H1 (cell line): ENCODE measurements around the gene FHL2. TPM values are rescaled to one million over a fixed set of nuclear protein-coding genes. Genes with fewer than 3 reads are reported as not detected.

Experiments used
- CTCF ChIA-PET: fragments of 300-600 bp; sonication (Branson Sonifier 250); formaldehyde crosslinking; loops from one replicate; lab custom pipeline; 2021; ENCODE audit not compliant: partially characterized antibody; lab: Charles Lee
- POLR2A ChIA-PET: fragments of 300-600 bp; sonication (Branson Sonifier 250); formaldehyde crosslinking; loops from one replicate; lab custom pipeline; 2021; ENCODE audit warnings: inconsistent platforms; ENCODE audit not compliant: partially characterized antibody; lab: Charles Lee
- DNase-seq, 2 experiments: peaks; one replicate each; pipeline versions ENCODE4 v3.0.0 to v3.0.0-alpha.2; 2010 to 2022; ENCODE audit warnings: low spot score in 2 of 2, low read depth in 1 of 2, mixed read lengths in 1 of 2
- FAIRE-seq: peaks from 2 replicates; lab custom pipeline; 2011; peaks lifted over from hg19 to GRCh38; lab: Jason Lieb, UNC
- H2AFZ ChIP-seq: 2 replicates; pipeline ENCODE4 v1.8.1; 2012; ENCODE audit warnings: low read length, inconsistent platforms
- H2AK5ac ChIP-seq: 2 replicates; pipeline ENCODE4 v1.6.1; 2013; ENCODE audit warnings: low read depth, low read length
- H2BK120ac ChIP-seq: replicated peaks from 2 replicates; pipeline ENCODE3; 2013; ENCODE audit warnings: low read depth, low read length, inconsistent platforms
- H2BK12ac ChIP-seq: 2 replicates; pipeline ENCODE4 v1.6.1; 2013; ENCODE audit warnings: low read depth, low read length
- H2BK15ac ChIP-seq: 2 replicates; pipeline ENCODE4 v1.6.1; 2013; ENCODE audit warnings: low read length
- H2BK20ac ChIP-seq: 2 replicates; pipeline ENCODE4 v1.6.1; 2013; ENCODE audit warnings: low read length
- H2BK5ac ChIP-seq: 2 replicates; pipeline ENCODE4 v1.6.1; 2013; ENCODE audit warnings: low read depth, low read length
- H3K14ac ChIP-seq: 2 replicates; pipeline ENCODE4 v1.6.1; 2013; ENCODE audit warnings: inconsistent platforms; ENCODE audit not compliant: insufficient read length
- H3K18ac ChIP-seq: 2 replicates; pipeline ENCODE4 v1.6.1; 2013; ENCODE audit warnings: low read length; ENCODE audit errors: extremely low read depth
- H3K23ac ChIP-seq: 2 replicates; pipeline ENCODE4 v1.6.1; 2013; ENCODE audit warnings: inconsistent platforms; ENCODE audit not compliant: insufficient read length
- H3K23me2 ChIP-seq: 2 replicates; pipeline ENCODE4 v1.6.1; 2013; ENCODE audit warnings: low read depth, low read length
- H3K27ac ChIP-seq: 2 replicates; pipeline ENCODE4 v1.6.1; 2011; ENCODE audit warnings: low read depth, low read length, inconsistent platforms
- H3K27me3 ChIP-seq, 4 experiments: replicated peaks in 1 of 4; 1 replicate in 1 of 4; 2 replicates in 3 of 4; pipeline versions ENCODE4 v1.6.1 to v1.8.1; 2011 to 2013; ENCODE audit warnings: low read length in 3 of 4, mild to moderate bottlenecking in 3 of 4, inconsistent platforms in 2 of 4, mixed read lengths in 2 of 4, moderate library complexity in 1 of 4; ENCODE audit not compliant: control insufficient read depth in 3 of 4, insufficient read depth in 3 of 4; ENCODE audit errors: extremely low read depth in 1 of 4
- H3K36me3 ChIP-seq, 4 experiments: 2 replicates each; pipeline versions ENCODE4 v1.6.1 to v1.8.1; 2011 to 2013; ENCODE audit warnings: mild to moderate bottlenecking in 4 of 4, low read length in 3 of 4, moderate library complexity in 2 of 4, control low read depth in 1 of 4, inconsistent platforms in 1 of 4; ENCODE audit not compliant: insufficient read depth in 4 of 4, control insufficient read depth in 2 of 4
- H3K4ac ChIP-seq: replicated peaks from 2 replicates; pipeline ENCODE3; 2013; ENCODE audit warnings: low read length, low read depth, mixed read lengths, inconsistent platforms; ENCODE audit not compliant: insufficient read length
- H3K4me1 ChIP-seq, 4 experiments: replicated peaks in 1 of 4; 1 replicate in 1 of 4; 2 replicates in 3 of 4; pipeline versions ENCODE4 v1.6.1 to v1.8.1; 2011 to 2013; ENCODE audit warnings: low read length in 3 of 4, inconsistent platforms in 2 of 4, mixed read lengths in 1 of 4; ENCODE audit not compliant: insufficient read depth in 4 of 4, control insufficient read depth in 3 of 4
- H3K4me2 ChIP-seq, 2 experiments: 2 replicates each; pipeline versions ENCODE4 v1.6.1 to v1.8.1; 2011 to 2013; ENCODE audit warnings: low read depth in 2 of 2, low read length in 2 of 2, control low read depth in 1 of 2, inconsistent platforms in 1 of 2, mild to moderate bottlenecking in 1 of 2; ENCODE audit not compliant: insufficient read depth in 1 of 2
- H3K4me3 ChIP-seq, 4 experiments: fragments of 200-600, 300-600 bp in 1 of 4; sonication (generic), shearing (Covaris generic), sonication (Bioruptor Twin) in 1 of 4; 2 replicates each; pipeline versions ENCODE4 v1.5.1 to v1.8.1; 2011 to 2016; ENCODE audit warnings: low read length in 4 of 4, low read depth in 3 of 4, control low read depth in 2 of 4, inconsistent platforms in 2 of 4, mild to moderate bottlenecking in 2 of 4, mixed read lengths in 1 of 4, moderate library complexity in 1 of 4; ENCODE audit not compliant: insufficient read depth in 2 of 4; ENCODE audit errors: extremely low read depth in 1 of 4
- H3K56ac ChIP-seq: replicated peaks from 2 replicates; pipeline ENCODE3; 2013; ENCODE audit warnings: low read depth, mild to moderate bottlenecking, mixed read lengths, low read length, inconsistent platforms; ENCODE audit not compliant: insufficient read length
- H3K79me1 ChIP-seq: 2 replicates; pipeline ENCODE4 v1.6.1; 2013; ENCODE audit warnings: low read depth, low read length, control low read depth
- H3K79me2 ChIP-seq, 2 experiments: 2 replicates each; pipeline versions ENCODE4 v1.6.1 to v1.8.1; 2012 to 2013; ENCODE audit warnings: low read length in 2 of 2, mild to moderate bottlenecking in 2 of 2, inconsistent platforms in 1 of 2; ENCODE audit not compliant: insufficient read depth in 2 of 2, control insufficient read depth in 1 of 2
- H3K9ac ChIP-seq, 4 experiments: replicated peaks in 1 of 4; 1 replicate in 1 of 4; 2 replicates in 3 of 4; pipeline versions ENCODE4 v1.6.1 to v1.8.1; 2011 to 2013; ENCODE audit warnings: low read depth in 3 of 4, low read length in 3 of 4, control low read depth in 2 of 4, mild to moderate bottlenecking in 2 of 4, moderate library complexity in 2 of 4, inconsistent platforms in 1 of 4; ENCODE audit errors: extremely low read depth in 1 of 4
- H3K9me3 ChIP-seq, 2 experiments: 2 replicates each; pipeline versions ENCODE4 v1.6.1 to v1.8.1; 2012 to 2013; ENCODE audit warnings: mild to moderate bottlenecking in 2 of 2, moderate library complexity in 2 of 2, control low read depth in 1 of 2, inconsistent platforms in 1 of 2, low read depth in 1 of 2, low read length in 1 of 2, mixed read lengths in 1 of 2; ENCODE audit not compliant: insufficient read depth in 2 of 2
- H4K20me1 ChIP-seq, 2 experiments: replicated peaks in 1 of 2; 2 replicates each; pipeline versions ENCODE3 to v1.8.1; 2011 to 2013; ENCODE audit warnings: inconsistent platforms in 2 of 2, low read length in 2 of 2, mild to moderate bottlenecking in 1 of 2; ENCODE audit not compliant: insufficient read depth in 2 of 2, control insufficient read depth in 1 of 2
- H4K5ac ChIP-seq: 2 replicates; pipeline ENCODE4 v1.6.1; 2013; ENCODE audit warnings: low read length, low read depth, mixed read lengths, inconsistent platforms; ENCODE audit not compliant: insufficient read length
- H4K8ac ChIP-seq: 2 replicates; pipeline ENCODE4 v1.8.0; 2013; ENCODE audit warnings: mild to moderate bottlenecking, moderate library complexity, low read length, inconsistent platforms; ENCODE audit not compliant: insufficient read depth; ENCODE audit errors: extremely low read depth
- H4K91ac ChIP-seq: replicated peaks from 2 replicates; pipeline ENCODE3; 2013; ENCODE audit warnings: low read length, mixed read lengths, inconsistent platforms; ENCODE audit not compliant: insufficient read length
- BRCA1 ChIP-seq: IDR thresholded peaks from 2 replicates; pipeline ENCODE4 v1.6.1; 2012; ENCODE audit warnings: low read depth, low read length, improper control_type of control experiment
- EP300 ChIP-seq, 2 experiments: IDR thresholded peaks; 1 replicate in 1 of 2; 2 replicates in 1 of 2; pipeline ENCODE4 v1.6.1; 2011 to 2012; ENCODE audit warnings: low read depth in 2 of 2, low read length in 2 of 2, mild to moderate bottlenecking in 2 of 2, borderline replicate concordance in 1 of 2, inconsistent platforms in 1 of 2, moderate library complexity in 1 of 2
- GTF2F1 ChIP-seq: IDR thresholded peaks from 2 replicates; pipeline ENCODE4 v1.6.1; 2012; ENCODE audit warnings: low read depth, low read length, improper control_type of control experiment, borderline replicate concordance
- MAFK ChIP-seq: IDR thresholded peaks from 2 replicates; pipeline ENCODE4 v1.6.1; 2012; ENCODE audit warnings: low read depth, mild to moderate bottlenecking, improper control_type of control experiment, low read length
- NRF1 ChIP-seq: IDR thresholded peaks from 2 replicates; pipeline ENCODE4 v1.6.1; 2011; ENCODE audit warnings: mild to moderate bottlenecking, low read depth, low read length, improper control_type of control experiment
- POU5F1 ChIP-seq: IDR thresholded peaks from 2 replicates; pipeline ENCODE4 v1.6.1; 2011; ENCODE audit warnings: low read depth, mild to moderate bottlenecking, low read length, moderate library complexity
- RFX5 ChIP-seq: IDR thresholded peaks from 2 replicates; pipeline ENCODE4 v1.6.1; 2011; ENCODE audit warnings: low read depth, low read length, improper control_type of control experiment, borderline replicate concordance
- SP1 ChIP-seq: IDR thresholded peaks from 2 replicates; pipeline ENCODE4 v1.6.1; 2011; ENCODE audit warnings: low read depth, low read length
- SP4 ChIP-seq: IDR thresholded peaks from 2 replicates; pipeline ENCODE4 v1.6.1; 2012; ENCODE audit warnings: low read length, inconsistent platforms
- SRF ChIP-seq: IDR thresholded peaks from 2 replicates; pipeline ENCODE4 v1.6.1; 2011; ENCODE audit warnings: mild to moderate bottlenecking, low read depth, low read length, moderate library complexity
- SUZ12 ChIP-seq: fragments of 200-600 bp; sonication (generic); IDR thresholded peaks from 2 replicates; pipeline ENCODE4 v1.6.1; 2012; ENCODE audit warnings: mild to moderate bottlenecking, inconsistent platforms, low read length, moderate library complexity, mixed read lengths
- WGBS, 2 experiments: shearing (Covaris generic) in 1 of 2; methylation state at CpG; one replicate each; pipeline versions ENCODE4 v1.1.6 to v1.1.7; 2013 to 2015; ENCODE audit warnings: low lambda C conversion rate in 2 of 2, mixed read lengths in 2 of 2, inconsistent platforms in 1 of 2, low coverage in 1 of 2, missing lambda C conversion rate in 1 of 2; ENCODE audit not compliant: insufficient replicate concordance in 2 of 2, insufficient coverage in 1 of 2, insufficient read length in 1 of 2; ENCODE audit errors: extremely low coverage in 1 of 2, missing lambda C conversion rate in 1 of 2; 5-methylcytosine and 5-hydroxymethylcytosine counted together
- polyA plus RNA-seq, 7 experiments: library from polyadenylated mRNA; depleted of rRNA in 3 of 7; stranded (reverse) in 5 of 7; unstranded in 2 of 7; fragments of >200 nt in 5 of 7; fragments of 200-250 nt in 2 of 7; gene quantifications; 1 replicate in 5 of 7; 2 replicates in 1 of 7; 4 replicates in 1 of 7; pipeline versions ENCODE4 v1.2.1 to v1.2.3, GENCODE V29; 2011 to 2013; ENCODE audit warnings: missing spikeins in 2 of 7, mixed read lengths in 2 of 7
- total RNA-seq: library from RNA; stranded (reverse); fragmentation: NEBNext Ultra II Directional; extraction: Animal tissue kit (Norgen Biotek cat#: 25700); gene quantifications from 2 replicates; pipeline ENCODE4 v1.2.1, GENCODE V29; 2021
- TF ChIP-seq, protein P1 (sequence below): IDR thresholded peaks from 2 replicates; pipeline ENCODE4 v1.6.1; 2012; ENCODE audit warnings: inconsistent platforms

Gene FHL2
- total and polyA plus RNA-seq, 2 of the 8 experiments (the other 6 are each of a cell fraction or from before 2014, with no cell fraction given), result 33.2 to 64.3 TPM

DNA sequence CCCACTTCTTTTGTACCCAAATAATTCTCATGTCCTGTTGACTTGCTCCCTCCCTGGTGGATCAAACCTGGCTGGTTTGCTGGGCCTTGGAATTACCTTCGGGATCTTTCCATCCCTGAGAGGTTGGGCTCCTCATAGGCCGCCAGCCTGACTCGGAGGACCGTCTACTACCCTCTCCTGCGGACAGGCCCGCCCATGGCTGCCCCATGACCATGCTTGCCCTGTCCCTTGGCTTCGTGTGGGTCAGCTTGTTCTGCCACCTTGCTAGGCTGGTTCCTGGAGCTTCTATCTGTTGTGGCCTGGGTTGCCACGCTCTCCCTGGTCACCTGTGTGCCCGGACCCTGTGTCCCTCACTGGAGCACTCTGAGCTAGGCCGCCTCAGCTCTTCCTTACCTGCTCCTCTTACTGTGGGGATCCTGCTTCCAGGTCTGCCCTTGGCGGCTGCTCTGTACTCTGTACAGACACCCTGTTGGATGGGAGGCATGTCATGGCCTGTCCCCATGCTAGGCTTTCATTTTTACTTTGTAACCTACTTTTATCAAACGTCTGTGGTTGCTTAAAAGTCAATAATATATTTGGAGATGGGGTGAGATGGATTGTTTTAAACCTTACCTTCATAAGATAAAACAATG lies 29.7 kb upstream of the FHL2 start:
- CTCF ChIA-PET, result interaction anchor here (1.6 kb wide), 1 partner anchor 10 kb away, joined by 3 read pairs; no protein-coding TSS in a partner anchor
- no peak for TF ChIP-seq NRF1
- no peak for TF ChIP-seq RFX5
- TF ChIP-seq EP300 (IDR thresholded peaks at IDR 0.05; ENCODE audit: borderline replicate concordance in 1 of 2, low read depth in 2 of 2, low read length in 2 of 2), result no peak
- TF ChIP-seq, protein P1, sequence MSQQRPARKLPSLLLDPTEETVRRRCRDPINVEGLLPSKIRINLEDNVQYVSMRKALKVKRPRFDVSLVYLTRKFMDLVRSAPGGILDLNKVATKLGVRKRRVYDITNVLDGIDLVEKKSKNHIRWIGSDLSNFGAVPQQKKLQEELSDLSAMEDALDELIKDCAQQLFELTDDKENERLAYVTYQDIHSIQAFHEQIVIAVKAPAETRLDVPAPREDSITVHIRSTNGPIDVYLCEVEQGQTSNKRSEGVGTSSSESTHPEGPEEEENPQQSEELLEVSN, result no peak
- no peak for TF ChIP-seq MAFK
- no peak for TF ChIP-seq BRCA1
- no peak for TF ChIP-seq SP4
- TF ChIP-seq POU5F1, result no peak
- no peak for TF ChIP-seq SP1
- TF ChIP-seq SUZ12, result no peak
- no peak for TF ChIP-seq SRF
- no peak for TF ChIP-seq GTF2F1

More for the DNA sequence above, 29.7 kb upstream of the FHL2 start:
- no peaks in the 10 kb centered on the region for H3K23me2 ChIP-seq
- peaks cover 3 to 19% (median 11%) of the 10 kb centered on the region in 4 experiments; a peak in 6 of 7 replicates for H3K4me1 ChIP-seq
- H3K23ac ChIP-seq, result no peak overlapping the region
- H3K27ac ChIP-seq, result no peak overlapping the region
- H3K56ac ChIP-seq, result no peak overlapping the region
- peak overlapping the region; percentile 54 for H4K8ac ChIP-seq
- peak overlapping the region; percentile 84 for H2BK20ac ChIP-seq
- H3K4me2 ChIP-seq, result no peak overlapping the region; a peak in 1 of 4 replicates
- no peak overlapping the region; the same call in 1 of the 2 replicates for H2AFZ ChIP-seq
- no peak for DNase-seq
- no peak overlapping the region for H3K9ac ChIP-seq
- peak overlapping the region; percentile 58 for H3K4ac ChIP-seq
- peak overlapping the region; percentile 86 for H2BK120ac ChIP-seq
- no peaks in the 10 kb centered on the region for H3K79me2 ChIP-seq
- no peak for FAIRE-seq
- no peak overlapping the region for H2AK5ac ChIP-seq
- no peaks in the 10 kb centered on the region for H4K20me1 ChIP-seq
- peak overlapping the region; percentile 75; the same call in 1 of the 2 replicates for H2BK15ac ChIP-seq
- POLR2A ChIA-PET, result interaction anchor here (1.1 to 2.5 kb wide), 3 partner anchors 29 to 93 kb away, joined by 3 to 13 read pairs (median 3); partner anchors contain the start of gene FHL2
- H3K18ac ChIP-seq, result peak overlapping the region; percentile 51; the same call in 1 of the 2 replicates
- peak overlapping the region; percentile 30; the same call in 1 of the 2 replicates for H2BK5ac ChIP-seq
- peak overlapping the region; percentile 91; the same call in 1 of the 2 replicates for H2BK12ac ChIP-seq
- H4K91ac ChIP-seq, result peak overlapping the region; percentile 92
- WGBS, 2 experiments, result 91% methylated on average over 11 of the region's 12 CpGs; no CpG with 5 or more reads in 1 of the 2 experiments
- H3K4me3 ChIP-seq, result no peak overlapping the region
- no peaks in the 10 kb centered on the region for H3K27me3 ChIP-seq
- H3K14ac ChIP-seq, result no peak overlapping the region
- H4K5ac ChIP-seq, result peak overlapping the region; percentile 4
- no peaks in the 10 kb centered on the region for H3K36me3 ChIP-seq
- no peaks in the 10 kb centered on the region; the same call in 1 of the 2 replicates for H3K79me1 ChIP-seq
- no peaks in the 10 kb centered on the region for H3K9me3 ChIP-seq
